Measurements from ENCODE around the gene TMEM184B.

TMEM184B gene

GRCh38 chr22:38314051-38314932, 41.5 kb upstream of the TMEM184B start:
- no peak for TF ChIP-seq CTCF (IDR thresholded peaks at IDR 0.05; ENCODE audit: insufficient read depth, low read length, poor library complexity, severe bottlenecking)
- Histone ChIP-seq H3K4me3 (replicated peaks; ENCODE audit: low read depth, low read length) (peak overlapping the region; percentile 68), H3K36me3 (ENCODE audit: control insufficient read depth, insufficient read depth, low read length) (peaks cover 15% of the 10 kb centered on the region), H3K27me3 (replicated peaks; ENCODE audit: control insufficient read depth, insufficient read depth, low read length) (no peaks in the 10 kb centered on the region)
- peak; percentile 33 for DNase-seq (ENCODE audit: extremely low read depth, insufficient read length)

GRCh38 chr22:38313384-38313955, 40.7 kb upstream of the TMEM184B start:
- H3K4me3 ChIP-seq (replicated peaks; ENCODE audit: low read depth, low read length) = peak overlapping the region; percentile 68
- peak; percentile 52 for DNase-seq (ENCODE audit: extremely low read depth, insufficient read length)
- TF ChIP-seq CTCF (IDR thresholded peaks at IDR 0.05; ENCODE audit: insufficient read depth, low read length, poor library complexity, severe bottlenecking) = no peak
- peaks cover 22% of the 10 kb centered on the region for H3K36me3 ChIP-seq (ENCODE audit: control insufficient read depth, insufficient read depth, low read length)
- H3K27me3 ChIP-seq (replicated peaks; ENCODE audit: control insufficient read depth, insufficient read depth, low read length) = no peaks in the 10 kb centered on the region

GRCh38 chr22:38312261-38312800, 39.5 kb upstream of the TMEM184B start:
- H3K4me3 ChIP-seq (replicated peaks; ENCODE audit: low read depth, low read length) = no peak overlapping the region
- TF ChIP-seq CTCF (IDR thresholded peaks at IDR 0.05; ENCODE audit: insufficient read depth, low read length, poor library complexity, severe bottlenecking) = no peak
- no peaks in the 10 kb centered on the region for H3K27me3 ChIP-seq (replicated peaks; ENCODE audit: control insufficient read depth, insufficient read depth, low read length)
- no peak for DNase-seq (ENCODE audit: extremely low read depth, insufficient read length)
- peaks cover 23% of the 10 kb centered on the region for H3K36me3 ChIP-seq (ENCODE audit: control insufficient read depth, insufficient read depth, low read length)

GRCh38 chr22:38311323-38311620, 38.5 kb upstream of the TMEM184B start:
- peak; percentile 54 for DNase-seq (ENCODE audit: extremely low read depth, insufficient read length)
- Histone ChIP-seq H3K4me3 (replicated peaks; ENCODE audit: low read depth, low read length) (no peak overlapping the region), H3K36me3 (ENCODE audit: control insufficient read depth, insufficient read depth, low read length) (peaks cover 23% of the 10 kb centered on the region), H3K27me3 (replicated peaks; ENCODE audit: control insufficient read depth, insufficient read depth, low read length) (no peaks in the 10 kb centered on the region)
- no peak for TF ChIP-seq CTCF (IDR thresholded peaks at IDR 0.05; ENCODE audit: insufficient read depth, low read length, poor library complexity, severe bottlenecking)

GRCh38 chr22:38310518-38311322, 37.9 kb upstream of the TMEM184B start:
- Histone ChIP-seq H3K27me3 (replicated peaks; ENCODE audit: control insufficient read depth, insufficient read depth, low read length) (no peaks in the 10 kb centered on the region), H3K4me3 (replicated peaks; ENCODE audit: low read depth, low read length) (no peak overlapping the region), H3K36me3 (ENCODE audit: control insufficient read depth, insufficient read depth, low read length) (peaks cover 23% of the 10 kb centered on the region)
- no peak for TF ChIP-seq CTCF (IDR thresholded peaks at IDR 0.05; ENCODE audit: insufficient read depth, low read length, poor library complexity, severe bottlenecking)
- DNase-seq (ENCODE audit: extremely low read depth, insufficient read length) = no peak

Data from GM06990 (cell line).